K562 (cell line): ENCODE measurements around the gene MAGI1. TPM values are rescaled to one million over a fixed set of nuclear protein-coding genes. Genes with fewer than 3 reads are reported as not detected.

Experiments used
- ATAC-seq: fragments of 200-7000 bp; cut with Tn5 transposase; 3 replicates; pipeline ENCODE4 v1.9.1; 2020; ENCODE audit warnings: moderate library complexity
- BruUV-seq: library from RNA; stranded (reverse); fragments of 400-500 nt; replicated peaks from 2 replicates; lab custom pipeline; 2021; lab: Mats Ljungman, UMichigan
- CTCF ChIA-PET: fragments of 300-600 bp; formaldehyde crosslinking; extraction: SDS; loops from one replicate; lab custom pipeline; 2021; ENCODE audit warnings: low intra/inter-chr PET ratio; lab: Yijun Ruan, JAX
- POLR2A ChIA-PET: fragments of 300-600, 350-650 bp; sonication (Branson Sonifier 250); formaldehyde crosslinking; extraction: SDS; loops from one replicate; lab custom pipeline; 2021; ENCODE audit warnings: antibody characterized with exemption, inconsistent platforms; lab: Yijun Ruan, JAX
- DNase-seq, 4 experiments: peaks; one replicate each; pipeline versions ENCODE4 v3.0.0 to v3.0.0-alpha.2; 2011 to 2018; ENCODE audit warnings: low spot score in 3 of 4, mixed read lengths in 3 of 4; ENCODE audit errors: extremely low read depth in 1 of 4
- FAIRE-seq: peaks from 2 replicates; lab custom pipeline; 2011; peaks lifted over from hg19 to GRCh38; lab: Jason Lieb, UNC
- H2AFZ ChIP-seq: 2 replicates; pipeline ENCODE4 v1.6.0; 2011; ENCODE audit warnings: low read depth, low read length, control low read depth, inconsistent platforms
- H3K27ac ChIP-seq: fragments of 200-600 bp; 3 replicates; pipeline ENCODE4 v1.8.0; 2011; ENCODE audit warnings: low read depth, mild to moderate bottlenecking, control low read depth, inconsistent platforms, low read length, moderate library complexity, mixed read lengths; ENCODE audit errors: extremely low read depth
- H3K27me3 ChIP-seq, 2 experiments: fragments of 300-600 bp in 1 of 2; 2 replicates in 1 of 2; 3 replicates in 1 of 2; pipeline versions ENCODE4 v1.6.0 to v1.8.0; 2011; ENCODE audit warnings: inconsistent platforms in 2 of 2, low read length in 2 of 2, mild to moderate bottlenecking in 1 of 2, mixed read lengths in 1 of 2, moderate library complexity in 1 of 2; ENCODE audit not compliant: control insufficient read depth in 2 of 2, insufficient read depth in 2 of 2
- H3K36me3 ChIP-seq: fragments of 300-600 bp; 3 replicates; pipeline ENCODE4 v1.8.0; 2011; ENCODE audit warnings: mild to moderate bottlenecking, low read length, inconsistent platforms; ENCODE audit not compliant: control insufficient read depth, insufficient read depth
- H3K4me1 ChIP-seq, 2 experiments: fragments of 200-600 bp in 1 of 2; replicated peaks in 1 of 2; 2 replicates in 1 of 2; 3 replicates in 1 of 2; pipeline versions ENCODE4 v1.5.1 to v1.8.0; 2011; ENCODE audit warnings: inconsistent platforms in 2 of 2, low read length in 2 of 2, mild to moderate bottlenecking in 1 of 2, mixed read lengths in 1 of 2, moderate library complexity in 1 of 2; ENCODE audit not compliant: control insufficient read depth in 2 of 2, insufficient read depth in 2 of 2
- H3K4me2 ChIP-seq: 2 replicates; pipeline ENCODE4 v1.6.1; 2011; ENCODE audit warnings: low read length, control low read depth, inconsistent platforms, mixed read lengths; ENCODE audit not compliant: insufficient read depth
- H3K4me3 ChIP-seq: fragments of 200-600 bp; sonication (generic), shearing (Covaris generic); 2 replicates; pipeline ENCODE4 v1.5.1; 2016; ENCODE audit warnings: control low read depth, inconsistent platforms
- H3K79me2 ChIP-seq: fragments of 200-600 bp; 3 replicates; pipeline ENCODE4 v1.8.0; 2011; ENCODE audit warnings: low read length, inconsistent platforms; ENCODE audit not compliant: control insufficient read depth, insufficient read depth
- H3K9ac ChIP-seq, 2 experiments: 2 replicates each; pipeline versions ENCODE4 v1.6.0 to v1.6.1; 2011; ENCODE audit warnings: low read depth in 2 of 2, low read length in 2 of 2, control low read depth in 1 of 2, inconsistent platforms in 1 of 2, mild to moderate bottlenecking in 1 of 2, mixed read lengths in 1 of 2; ENCODE audit not compliant: insufficient read depth in 1 of 2
- H3K9me1 ChIP-seq: one replicate; pipeline ENCODE4 v1.6.0; 2011; ENCODE audit warnings: inconsistent platforms, mild to moderate bottlenecking, low read length, moderate library complexity; ENCODE audit not compliant: control insufficient read depth, insufficient read depth
- H3K9me3 ChIP-seq: replicated peaks from 2 replicates; pipeline ENCODE4 v1.5.1; 2011; ENCODE audit warnings: low read depth, low read length, inconsistent platforms; ENCODE audit not compliant: control insufficient read depth, insufficient read depth
- H4K20me1 ChIP-seq: replicated peaks from 2 replicates; pipeline ENCODE4 v1.6.1; 2011; ENCODE audit warnings: low read length, inconsistent platforms, mixed read lengths; ENCODE audit not compliant: control insufficient read depth, insufficient read depth
- CBX2 ChIP-seq: fragments of 200-600 bp; sonication (generic); IDR thresholded peaks from one replicate; pipeline ENCODE4 v1.6.1; 2012; ENCODE audit warnings: mild to moderate bottlenecking, low read length, inconsistent platforms; ENCODE audit not compliant: insufficient read depth, poor library complexity, severe bottlenecking
- ETV5 ChIP-seq: sonication (generic); formaldehyde crosslinking; IDR thresholded peaks from 2 replicates; pipeline ENCODE4 v1.4.0; 2020; ENCODE audit warnings: low read depth, mild to moderate bottlenecking, missing genetic modification reagents
- NCOA1 ChIP-seq: fragments of 450-650 bp; IDR thresholded peaks from 2 replicates; pipeline ENCODE4 v1.6.1; 2016; ENCODE audit warnings: low read depth
- SLC30A9 ChIP-seq: fragments of 250-450 bp; sonication (Bioruptor Pico); IDR thresholded peaks from 2 replicates; pipeline ENCODE4 v1.8.0; 2022; ENCODE audit warnings: mild to moderate bottlenecking, moderate library complexity
- ZNF408 ChIP-seq: fragments of 250-450 bp; sonication (Bioruptor Pico); IDR thresholded peaks from 2 replicates; pipeline ENCODE4 v1.4.0; 2020; ENCODE audit warnings: low read depth, mild to moderate bottlenecking, moderate library complexity
- in situ Hi-C: fragments of 300-500 bp; cut with MboI; formaldehyde crosslinking; loops from 4 replicates; pipeline ENCODE4 v1.15.0; 2018; ENCODE audit warnings: inconsistent platforms, mixed read lengths
- intact Hi-C: fragments of 100-400 bp; cut with micrococcal nuclease; formaldehyde crosslinking; loops from 2 replicates; pipeline ENCODE4 v1.14.2; 2022
- polyA plus RNA-seq, 8 experiments: library from polyadenylated mRNA; depleted of rRNA in 4 of 8; stranded (reverse) in 5 of 8; unstranded in 3 of 8; fragments of >200 nt; fragmentation: Nextera tagmentation in 2 of 8; fragmentation: Illumina TruSeq in 1 of 8; extraction: Ambion mirVana in 2 of 8; extraction: Trizol in 1 of 8; gene quantifications; 2 replicates each; pipeline versions ENCODE4 v1.2.1 to v1.2.3, GENCODE V29; 2011 to 2014; ENCODE audit warnings: inconsistent platforms in 1 of 8, missing spikeins in 1 of 8
- total RNA-seq, 7 experiments: library from RNA; depleted of rRNA in 6 of 7; stranded (reverse); fragments of >200 nt in 6 of 7; fragmentation: Illumina TruSeq in 2 of 7; extraction: Trizol in 2 of 7; gene quantifications; 2 replicates each; pipeline versions ENCODE4 v1.2.1 to v1.2.3, GENCODE V29; 2011 to 2021; ENCODE audit warnings: low replicate concordance in 1 of 7
- TF ChIP-seq, protein P1 (sequence below): sonication (generic); formaldehyde crosslinking; IDR thresholded peaks from 2 replicates; pipeline ENCODE4 v1.8.1; 2023; ENCODE audit warnings: mild to moderate bottlenecking, missing genetic modification reagents

Gene MAGI1
- total and polyA plus RNA-seq, 9 of the 15 experiments (the other 6 are each of a cell fraction or from before 2014, with no cell fraction given) = 7.8 to 59.4 (median 43.2) TPM

- TF ChIP-seq CBX2 = no peak
Measured at GRCh38 chr3:65400899-65401298, 637.8 kb downstream of the MAGI1 start (continued).

GRCh38 chr3:65398953-65399352 is 639.8 kb downstream of the MAGI1 start:
- Histone ChIP-seq H3K79me2 (no peaks in the 10 kb centered on the region), H3K9me1 (no peaks in the 10 kb centered on the region), H3K4me3 (no peak overlapping the region), H2AFZ (no peak overlapping the region), H3K4me1 (no peaks in the 10 kb centered on the region), H3K27me3 (no peaks in the 10 kb centered on the region)
- no peak for ATAC-seq
- in situ Hi-C loops = no loop called here
- BruUV-seq = no TSS peak
- DNase-seq = no peak
- no peak for FAIRE-seq
- TF ChIP-seq ZNF408 (CRISPR knock-in tag) (no peak), ETV5 (CRISPR knock-in tag) (no peak), SLC30A9 (CRISPR knock-in tag) (no peak), NCOA1 (no peak)
- TF ChIP-seq, protein P1, sequence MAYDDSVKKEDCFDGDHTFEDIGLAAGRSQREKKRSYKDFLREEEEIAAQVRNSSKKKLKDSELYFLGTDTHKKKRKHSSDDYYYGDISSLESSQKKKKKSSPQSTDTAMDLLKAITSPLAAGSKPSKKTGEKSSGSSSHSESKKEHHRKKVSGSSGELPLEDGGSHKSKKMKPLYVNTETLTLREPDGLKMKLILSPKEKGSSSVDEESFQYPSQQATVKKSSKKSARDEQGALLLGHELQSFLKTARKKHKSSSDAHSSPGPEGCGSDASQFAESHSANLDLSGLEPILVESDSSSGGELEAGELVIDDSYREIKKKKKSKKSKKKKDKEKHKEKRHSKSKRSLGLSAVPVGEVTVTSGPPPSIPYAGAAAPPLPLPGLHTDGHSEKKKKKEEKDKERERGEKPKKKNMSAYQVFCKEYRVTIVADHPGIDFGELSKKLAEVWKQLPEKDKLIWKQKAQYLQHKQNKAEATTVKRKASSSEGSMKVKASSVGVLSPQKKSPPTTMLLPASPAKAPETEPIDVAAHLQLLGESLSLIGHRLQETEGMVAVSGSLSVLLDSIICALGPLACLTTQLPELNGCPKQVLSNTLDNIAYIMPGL (CRISPR knock-in tag) = no peak
- TF ChIP-seq, all 486 proteins: peak for 0
- peaks cover 2% of the 10 kb centered on the region; the same call in 1 of the 3 replicates for H3K36me3 ChIP-seq
- ChIA-PET POLR2A (interaction anchor here (0.6 to 1.7 kb wide), 4 partner anchors 19 to 1475 kb away, joined by 3 to 5 read pairs (median 3); no protein-coding TSS in a partner anchor), CTCF (no interaction called here)
- H3K9me3 ChIP-seq = no peaks in the 10 kb centered on the region
- no peaks in the 10 kb centered on the region for H4K20me1 ChIP-seq
- intact Hi-C loops = no loop called here
- no peak overlapping the region for H3K9ac ChIP-seq
- no peak overlapping the region for H3K4me2 ChIP-seq
- H3K27ac ChIP-seq = no peak overlapping the region
